CD8-positive, alpha-beta memory T cell (primary cell): ENCODE results near the gene PARP4. TPM values are rescaled to one million over a fixed set of nuclear protein-coding genes. Genes with fewer than 3 reads are reported as not detected.
"Not testable (repeated sequence)": the region's sequence is repeated elsewhere in the genome, so short reads cannot be mapped to it uniquely, and the experiment has no call there.

ENCODE experiments used
- CTCF ChIA-PET: fragments of 350-600 bp; sonication (Branson Sonifier 250); formaldehyde crosslinking; loops from one replicate; lab custom pipeline; 2021; ENCODE audit warnings: antibody characterized with exemption; lab: Charles Lee
- POLR2A ChIA-PET: fragments of 350-600 bp; sonication (Branson Sonifier 250); formaldehyde crosslinking; loops from one replicate; lab custom pipeline; 2021; ENCODE audit warnings: antibody characterized with exemption; lab: Charles Lee
- DNase-seq, 5 donors: peaks; one replicate each; pipeline versions ENCODE4 v3.0.0 to v3.0.0-alpha.2; 2020 to 2022; ENCODE audit warnings: mixed read lengths in 1 of 5
- H3K27ac ChIP-seq: one replicate; pipeline ENCODE4 v1.7.0; 2013; ENCODE audit warnings: low read depth, mild to moderate bottlenecking, low read length, moderate library complexity
- H3K27me3 ChIP-seq: 2 replicates; pipeline ENCODE4 v1.7.0; 2013; ENCODE audit warnings: low read length, mild to moderate bottlenecking; ENCODE audit not compliant: insufficient read depth, poor library complexity, severe bottlenecking
- H3K36me3 ChIP-seq: 2 replicates; pipeline ENCODE4 v1.7.0; 2013; ENCODE audit warnings: mild to moderate bottlenecking, low read length, moderate library complexity; ENCODE audit not compliant: insufficient read depth
- H3K4me1 ChIP-seq: 2 replicates; pipeline ENCODE4 v1.7.0; 2013; ENCODE audit warnings: mild to moderate bottlenecking, low read length, moderate library complexity; ENCODE audit not compliant: insufficient read depth
- H3K4me3 ChIP-seq: 2 replicates; pipeline ENCODE4 v1.7.0; 2013; ENCODE audit warnings: mild to moderate bottlenecking, low read length
- H3K9me3 ChIP-seq: 2 replicates; pipeline ENCODE4 v1.7.0; 2013; ENCODE audit warnings: mild to moderate bottlenecking, low read length
- H3K27ac Mint-ChIP-seq, 8 donors: one replicate each; pipeline ENCODE4 v1.8.0; 2020 to 2021; ENCODE audit warnings: mixed read lengths in 8 of 8, mild to moderate bottlenecking in 6 of 8, inconsistent platforms in 3 of 8, moderate library complexity in 3 of 8
- H3K27me3 Mint-ChIP-seq, 2 donors: one replicate each; pipeline ENCODE4 v1.8.0; 2020 to 2021; ENCODE audit warnings: mixed read lengths in 2 of 2, mild to moderate bottlenecking in 1 of 2, moderate library complexity in 1 of 2
- H3K36me3 Mint-ChIP-seq, 3 donors: one replicate each; pipeline ENCODE4 v1.8.0; 2020 to 2021; ENCODE audit warnings: mixed read lengths in 3 of 3, inconsistent platforms in 1 of 3, mild to moderate bottlenecking in 1 of 3
- H3K4me1 Mint-ChIP-seq, 3 donors: one replicate each; pipeline ENCODE4 v1.8.0; 2020 to 2021; ENCODE audit warnings: mixed read lengths in 3 of 3, inconsistent platforms in 1 of 3, mild to moderate bottlenecking in 1 of 3
- H3K4me3 Mint-ChIP-seq, 7 donors: one replicate each; pipeline ENCODE4 v1.8.0; 2020 to 2021; ENCODE audit warnings: mixed read lengths in 7 of 7, mild to moderate bottlenecking in 6 of 7, moderate library complexity in 4 of 7, inconsistent platforms in 2 of 7
- H3K9me3 Mint-ChIP-seq, 5 donors: one replicate each; pipeline ENCODE4 v1.8.0; 2020 to 2022; ENCODE audit warnings: mixed read lengths in 5 of 5, mild to moderate bottlenecking in 3 of 5, moderate library complexity in 2 of 5, inconsistent platforms in 1 of 5
- polyA plus RNA-seq: library from polyadenylated mRNA; unstranded; fragments of 300-500 nt; fragmentation: Illumina TruSeq; gene quantifications from one replicate; pipeline ENCODE4 v1.2.3, GENCODE V29; 2021
- total RNA-seq, 2 experiments: library from RNA; stranded (reverse); gene quantifications; one replicate each; pipeline ENCODE4 v1.2.3, GENCODE V29; 2021

PARP4 gene
- total and polyA plus RNA-seq, 3 experiments from 2014 or later = 37.4 to 59.7 (median 38.7) TPM

- DNase-seq, H3K4me1 ChIP-seq, H3K9me3 Mint-ChIP-seq, H3K36me3 Mint-ChIP-seq, H3K4me1 Mint-ChIP-seq, H3K27me3 ChIP-seq, H3K36me3 ChIP-seq, H3K9me3 ChIP-seq, H3K4me3 Mint-ChIP-seq, H3K27ac Mint-ChIP-seq, H3K27ac ChIP-seq, H3K4me3 ChIP-seq, CTCF ChIA-PET, H3K27me3 Mint-ChIP-seq, POLR2A ChIA-PET: not testable (repeated sequence)
These were observed 123.8 kb downstream of the PARP4 start for GRCh38 chr13:24388743-24389142.

DNA sequence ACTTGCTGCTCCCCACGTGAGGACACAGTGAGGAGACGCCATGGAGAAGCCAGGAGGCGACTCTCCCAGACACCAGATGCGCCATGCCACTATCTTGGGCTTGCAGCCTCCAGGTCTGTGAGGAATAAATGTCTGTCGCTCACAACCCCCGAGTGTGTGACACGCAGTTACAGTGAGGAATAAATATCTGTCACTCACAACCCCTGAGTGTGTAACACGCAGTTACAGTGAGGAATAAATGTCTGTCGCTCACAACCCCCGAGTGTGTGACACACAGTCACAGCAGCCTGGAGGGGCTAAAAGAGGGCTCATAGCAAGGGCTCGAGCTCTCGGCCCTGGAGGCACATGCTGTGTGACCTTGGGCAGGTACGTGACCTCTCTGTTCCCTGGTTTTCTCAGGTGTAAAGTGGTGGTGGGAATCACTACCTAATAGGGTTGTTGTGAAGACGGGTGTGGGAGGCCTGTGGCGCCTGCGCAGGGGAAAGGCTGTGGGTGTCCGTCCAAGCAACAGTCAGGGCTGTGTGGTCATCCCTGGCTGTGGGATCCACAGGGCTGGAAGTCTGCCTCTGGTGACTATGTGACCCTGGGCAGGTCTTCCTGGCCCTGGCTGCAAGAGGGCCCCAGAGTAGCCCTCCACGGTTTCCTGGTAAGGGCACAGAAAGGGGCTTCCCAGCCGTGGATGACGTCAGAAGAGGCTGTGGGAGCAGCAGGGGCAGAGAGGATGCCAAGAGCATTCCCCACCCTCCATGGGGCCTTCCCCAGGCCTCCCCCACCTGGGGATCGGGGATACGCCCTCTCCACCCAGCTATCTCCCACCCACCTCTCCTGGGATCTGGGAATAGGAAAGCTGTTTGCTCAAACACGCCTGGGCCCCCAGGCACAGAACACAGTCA, 125.5 kb downstream of the PARP4 start:
- Histone ChIP-seq H3K9me3 (no peaks in the 10 kb centered on the region), H3K4me3 (no peak overlapping the region), H3K4me1 (no peaks in the 10 kb centered on the region), H3K27ac (no peak overlapping the region), H3K27me3 (no peaks in the 10 kb centered on the region), H3K36me3 (no peaks in the 10 kb centered on the region)
- no peak overlapping the region for H3K4me3 Mint-ChIP-seq
- DNase-seq = no peak
- no peaks in the 10 kb centered on the region for H3K27me3 Mint-ChIP-seq
- H3K36me3 Mint-ChIP-seq = peaks cover 0 to 2% (median 0%) of the 10 kb centered on the region in 3 donors
- ChIA-PET POLR2A (no interaction called here), CTCF (no interaction called here)
- no peak overlapping the region for H3K27ac Mint-ChIP-seq
- H3K9me3 Mint-ChIP-seq = no peaks in the 10 kb centered on the region
- H3K4me1 Mint-ChIP-seq = no peaks in the 10 kb centered on the region

DNA sequence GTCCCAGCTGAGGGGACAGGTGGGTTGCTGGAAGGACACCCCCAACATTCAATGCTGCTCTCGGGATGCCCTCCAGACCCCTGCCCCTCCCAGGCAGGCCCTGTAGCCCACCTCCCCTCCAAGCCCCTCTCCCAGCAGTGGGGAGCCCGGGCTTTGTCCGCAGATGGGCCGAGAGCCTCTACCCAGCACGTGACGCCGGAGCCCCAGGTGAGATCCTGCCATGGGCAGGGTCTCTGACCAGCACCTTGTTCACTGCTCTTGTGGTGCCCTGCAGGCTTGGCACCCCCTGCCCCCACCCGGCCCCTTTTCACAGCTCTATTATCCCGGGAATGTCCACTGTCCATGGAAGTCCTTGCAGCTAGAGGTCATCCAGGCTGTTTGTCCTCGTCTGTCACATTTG, 126.7 kb downstream of the PARP4 start:
- Mint-ChIP-seq H3K27me3 (no peaks in the 10 kb centered on the region), H3K9me3 (no peaks in the 10 kb centered on the region), H3K4me1 (no peaks in the 10 kb centered on the region), H3K36me3 (peaks cover 0 to 2% (median 0%) of the 10 kb centered on the region in 3 donors), H3K4me3 (no peak overlapping the region), H3K27ac (no peak overlapping the region)
- CTCF ChIA-PET = no interaction called here
- Histone ChIP-seq H3K36me3 (no peaks in the 10 kb centered on the region), H3K9me3 (no peaks in the 10 kb centered on the region), H3K27ac (no peak overlapping the region), H3K4me1 (no peaks in the 10 kb centered on the region), H3K4me3 (no peak overlapping the region), H3K27me3 (no peaks in the 10 kb centered on the region)
- POLR2A ChIA-PET = no interaction called here
- no peak for DNase-seq

- H3K4me3 Mint-ChIP-seq, POLR2A ChIA-PET, H3K4me1 ChIP-seq, H3K9me3 Mint-ChIP-seq, DNase-seq, H3K4me3 ChIP-seq, H3K36me3 ChIP-seq, H3K27me3 Mint-ChIP-seq, H3K27ac ChIP-seq, H3K27me3 ChIP-seq, H3K4me1 Mint-ChIP-seq, CTCF ChIA-PET, H3K27ac Mint-ChIP-seq, H3K9me3 ChIP-seq, H3K36me3 Mint-ChIP-seq: not testable (repeated sequence)
These were observed 127.6 kb downstream of the PARP4 start for GRCh38 chr13:24384946-24385345.

DNA sequence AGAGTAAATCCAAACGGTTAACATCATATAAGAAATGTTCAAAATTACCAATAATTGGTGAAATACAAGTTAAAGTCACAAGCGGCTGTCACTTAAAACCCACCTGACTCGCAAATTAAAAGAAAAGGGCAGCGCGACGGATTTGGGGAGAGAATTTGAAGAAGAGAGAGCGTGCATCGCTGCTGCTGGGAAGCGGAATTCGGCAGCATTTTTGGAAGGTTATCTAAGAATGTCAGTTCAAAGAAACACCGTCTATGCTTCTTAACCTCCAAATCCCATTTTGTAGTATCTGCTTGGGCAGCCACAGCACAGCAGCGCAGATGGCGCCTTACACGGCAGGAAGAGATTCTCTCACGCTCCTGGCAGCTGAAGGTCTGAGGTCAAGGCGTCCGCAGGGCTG, 128.5 kb downstream of the PARP4 start:
- CTCF ChIA-PET, H3K27me3 ChIP-seq, H3K4me3 ChIP-seq, H3K36me3 ChIP-seq, H3K27me3 Mint-ChIP-seq, H3K27ac ChIP-seq, DNase-seq, H3K27ac Mint-ChIP-seq, POLR2A ChIA-PET, H3K36me3 Mint-ChIP-seq, H3K4me1 ChIP-seq, H3K9me3 Mint-ChIP-seq, H3K9me3 ChIP-seq, H3K4me3 Mint-ChIP-seq: not testable (repeated sequence)
- H3K4me1 Mint-ChIP-seq = peaks cover 9 to 13% (median 12%) of the 10 kb centered on the region in 3 donors

DNA sequence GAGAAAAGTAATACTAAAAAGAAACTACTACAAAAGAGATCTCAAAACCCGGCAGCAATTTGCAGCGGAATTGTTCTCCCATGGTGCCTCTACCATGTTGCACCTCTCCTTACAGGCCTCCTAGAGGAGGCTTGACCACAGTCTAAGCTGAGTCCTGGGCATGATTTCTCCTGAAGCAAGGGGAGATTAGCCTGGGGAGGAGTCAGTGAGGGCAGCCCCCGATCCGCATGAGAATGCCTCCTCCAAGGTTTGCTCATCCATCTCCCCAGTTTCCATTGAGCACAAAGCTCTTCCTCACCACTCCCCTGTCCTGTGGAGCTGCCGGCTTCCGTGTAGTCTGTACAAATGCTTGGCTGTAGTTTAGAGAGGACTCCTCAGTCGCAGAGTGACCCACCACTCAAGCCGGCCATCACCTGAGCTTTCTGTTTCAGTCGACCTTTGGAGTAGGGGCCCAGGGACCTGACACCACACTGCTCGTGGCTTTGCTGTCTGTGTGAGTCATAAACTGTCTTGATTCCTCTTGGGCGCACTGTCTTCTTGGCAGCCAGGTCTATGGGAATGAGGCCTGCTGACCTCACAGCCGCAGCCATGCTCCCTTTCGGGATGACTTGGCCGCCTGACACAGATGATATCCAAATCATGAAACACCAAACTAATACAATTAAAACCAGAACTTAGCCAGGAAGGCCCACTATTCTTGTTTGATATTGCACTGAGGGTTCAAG, 130.9 kb downstream of the PARP4 start:
- POLR2A ChIA-PET = no interaction called here
- CTCF ChIA-PET = no interaction called here

GRCh38 chr13:24380881-24381280, 131.7 kb downstream of the PARP4 start:
- H3K4me3 ChIP-seq, H3K27ac ChIP-seq, H3K36me3 Mint-ChIP-seq, H3K36me3 ChIP-seq, H3K27ac Mint-ChIP-seq, H3K27me3 Mint-ChIP-seq, H3K27me3 ChIP-seq, DNase-seq, H3K4me3 Mint-ChIP-seq, CTCF ChIA-PET, H3K9me3 Mint-ChIP-seq, H3K4me1 ChIP-seq, POLR2A ChIA-PET, H3K9me3 ChIP-seq: not testable (repeated sequence)
- H3K4me1 Mint-ChIP-seq = peaks cover 9 to 16% (median 12%) of the 10 kb centered on the region in 3 donors

More for the DNA sequence above, 130.9 kb downstream of the PARP4 start:
- DNase-seq = no peak
- Mint-ChIP-seq H3K4me1 (peaks cover 9 to 16% (median 12%) of the 10 kb centered on the region in 3 donors), H3K27me3 (no peaks in the 10 kb centered on the region), H3K9me3 (no peaks in the 10 kb centered on the region), H3K4me3 (no peak overlapping the region), H3K36me3 (peaks cover 0 to 2% (median 0%) of the 10 kb centered on the region in 3 donors), H3K27ac (peak overlapping the region in 1 of 8 donors; percentile 44)
- Histone ChIP-seq H3K4me3 (no peak overlapping the region), H3K9me3 (no peaks in the 10 kb centered on the region), H3K27me3 (no peaks in the 10 kb centered on the region), H3K36me3 (no peaks in the 10 kb centered on the region), H3K27ac (no peak overlapping the region), H3K4me1 (no peaks in the 10 kb centered on the region)

GRCh38 chr13:24380227-24380626, 132.4 kb downstream of the PARP4 start:
- H3K4me3 ChIP-seq, DNase-seq, H3K9me3 ChIP-seq, H3K27me3 ChIP-seq, H3K27me3 Mint-ChIP-seq, H3K4me3 Mint-ChIP-seq, H3K36me3 Mint-ChIP-seq, POLR2A ChIA-PET, CTCF ChIA-PET, H3K9me3 Mint-ChIP-seq, H3K27ac ChIP-seq, H3K36me3 ChIP-seq, H3K4me1 ChIP-seq: not testable (repeated sequence)
- peaks cover 9 to 16% (median 12%) of the 10 kb centered on the region in 3 donors for H3K4me1 Mint-ChIP-seq
- H3K27ac Mint-ChIP-seq = peak overlapping the region in 1 of 8 donors; percentile 10
